Measurements from ENCODE around the gene CZIB.

Gene CZIB

GRCh38 chr1:53172426-53173128 is 47.9 kb downstream of the CZIB start:
- Histone ChIP-seq H3K9ac (ENCODE audit: low read length) (no peak overlapping the region), H3K4me2 (ENCODE audit: low read depth, low read length) (no peak overlapping the region), H3K4me1 (ENCODE audit: low read length) (no peaks in the 10 kb centered on the region), H3K36me3 (replicated peaks; ENCODE audit: insufficient read depth, low read length) (no peaks in the 10 kb centered on the region), H3K4me3 (ENCODE audit: low read length) (no peak overlapping the region), H3K27me3 (replicated peaks; ENCODE audit: insufficient read depth, low read length) (no peaks in the 10 kb centered on the region), H2AFZ (ENCODE audit: low read length) (no peak overlapping the region), H3K9me3 (replicated peaks; ENCODE audit: insufficient read depth, low read length) (no peaks in the 10 kb centered on the region), H3K79me2 (ENCODE audit: low read length) (no peaks in the 10 kb centered on the region), H3K9me2 (replicated peaks; ENCODE audit: insufficient read depth, low read length) (no peaks in the 10 kb centered on the region), H4K20me1 (ENCODE audit: insufficient read depth, low read length) (no peaks in the 10 kb centered on the region), H3K27ac (ENCODE audit: low read length) (no peak overlapping the region), H3F3A (ENCODE audit: insufficient read depth, low read length) (no peaks in the 10 kb centered on the region)
- TF ChIP-seq EZH2 (optimal IDR thresholded peaks at IDR 0.05; ENCODE audit: low read depth, low read length) (no peak), CTCF (IDR thresholded peaks at IDR 0.05; ENCODE audit: low read length) (no peak), EZH2phosphoT487 (IDR thresholded peaks at IDR 0.05; ENCODE audit: low read length) (no peak)
- no peak for DNase-seq

GRCh38 chr1:53166912-53167311 is 53.5 kb downstream of the CZIB start:
- Histone ChIP-seq H3K27me3 (replicated peaks; ENCODE audit: insufficient read depth, low read length) (no peaks in the 10 kb centered on the region), H3K4me2 (ENCODE audit: low read depth, low read length) (no peak overlapping the region), H3F3A (ENCODE audit: insufficient read depth, low read length) (no peaks in the 10 kb centered on the region), H3K27ac (ENCODE audit: low read length) (no peak overlapping the region), H3K4me1 (ENCODE audit: low read length) (no peaks in the 10 kb centered on the region), H3K4me3 (ENCODE audit: low read length) (no peak overlapping the region), H3K9me3 (replicated peaks; ENCODE audit: insufficient read depth, low read length) (no peaks in the 10 kb centered on the region), H4K20me1 (ENCODE audit: insufficient read depth, low read length) (no peaks in the 10 kb centered on the region), H3K36me3 (replicated peaks; ENCODE audit: insufficient read depth, low read length) (no peaks in the 10 kb centered on the region), H2AFZ (ENCODE audit: low read length) (no peak overlapping the region), H3K9me2 (replicated peaks; ENCODE audit: insufficient read depth, low read length) (no peaks in the 10 kb centered on the region), H3K9ac (ENCODE audit: low read length) (no peak overlapping the region), H3K79me2 (ENCODE audit: low read length) (no peaks in the 10 kb centered on the region)
- TF ChIP-seq EZH2 (optimal IDR thresholded peaks at IDR 0.05; ENCODE audit: low read depth, low read length) (no peak), EZH2phosphoT487 (IDR thresholded peaks at IDR 0.05; ENCODE audit: low read length) (no peak), CTCF (IDR thresholded peaks at IDR 0.05; ENCODE audit: low read length) (no peak)
- DNase-seq: no peak

GRCh38 chr1:53166366-53166765 is 54.1 kb downstream of the CZIB start:
- Histone ChIP-seq H3K27me3 (replicated peaks; ENCODE audit: insufficient read depth, low read length) (no peaks in the 10 kb centered on the region), H2AFZ (ENCODE audit: low read length) (no peak overlapping the region), H3K9ac (ENCODE audit: low read length) (no peak overlapping the region), H3K4me1 (ENCODE audit: low read length) (no peaks in the 10 kb centered on the region), H3K27ac (ENCODE audit: low read length) (no peak overlapping the region), H3K9me2 (replicated peaks; ENCODE audit: insufficient read depth, low read length) (no peaks in the 10 kb centered on the region), H3K4me2 (ENCODE audit: low read depth, low read length) (no peak overlapping the region), H4K20me1 (ENCODE audit: insufficient read depth, low read length) (no peaks in the 10 kb centered on the region), H3K4me3 (ENCODE audit: low read length) (no peak overlapping the region), H3K79me2 (ENCODE audit: low read length) (no peaks in the 10 kb centered on the region), H3K36me3 (replicated peaks; ENCODE audit: insufficient read depth, low read length) (no peaks in the 10 kb centered on the region), H3F3A (ENCODE audit: insufficient read depth, low read length) (no peaks in the 10 kb centered on the region), H3K9me3 (replicated peaks; ENCODE audit: insufficient read depth, low read length) (no peaks in the 10 kb centered on the region)
- TF ChIP-seq EZH2 (optimal IDR thresholded peaks at IDR 0.05; ENCODE audit: low read depth, low read length) (no peak), CTCF (IDR thresholded peaks at IDR 0.05; ENCODE audit: low read length) (no peak), EZH2phosphoT487 (IDR thresholded peaks at IDR 0.05; ENCODE audit: low read length) (no peak)
- no peak for DNase-seq
